Stimulated activated naive CD8-positive, alpha-beta T cell treated with anti-CD3 and anti-CD28 coated beads, Interleukin-15, Interleukin-2, amounts not matched to agents 100 ng/mL and 50 ng/mL, for 24 hours (primary cell): Measurements from ENCODE around the gene SLIT1.
A peak's percentile ranks its signal among the peaks of the same experiment; 100 is the strongest.

Source experiments
- H3K27ac Mint-ChIP-seq: one replicate; pipeline ENCODE4 v1.8.0; 2021; ENCODE audit warnings: mild to moderate bottlenecking, mixed read lengths
- H3K27me3 Mint-ChIP-seq: one replicate; pipeline ENCODE4 v1.8.0; 2021; ENCODE audit warnings: mixed read lengths
- H3K36me3 Mint-ChIP-seq: one replicate; pipeline ENCODE4 v1.8.0; 2021; ENCODE audit warnings: low read depth, mixed read lengths
- H3K4me1 Mint-ChIP-seq: one replicate; pipeline ENCODE4 v1.8.0; 2021; ENCODE audit warnings: low read depth, mixed read lengths
- H3K4me3 Mint-ChIP-seq: one replicate; pipeline ENCODE4 v1.8.0; 2021; ENCODE audit warnings: mild to moderate bottlenecking, mixed read lengths
- H3K9me3 Mint-ChIP-seq: one replicate; pipeline ENCODE4 v1.8.0; 2021; ENCODE audit warnings: mixed read lengths

The SLIT1 gene

DNA sequence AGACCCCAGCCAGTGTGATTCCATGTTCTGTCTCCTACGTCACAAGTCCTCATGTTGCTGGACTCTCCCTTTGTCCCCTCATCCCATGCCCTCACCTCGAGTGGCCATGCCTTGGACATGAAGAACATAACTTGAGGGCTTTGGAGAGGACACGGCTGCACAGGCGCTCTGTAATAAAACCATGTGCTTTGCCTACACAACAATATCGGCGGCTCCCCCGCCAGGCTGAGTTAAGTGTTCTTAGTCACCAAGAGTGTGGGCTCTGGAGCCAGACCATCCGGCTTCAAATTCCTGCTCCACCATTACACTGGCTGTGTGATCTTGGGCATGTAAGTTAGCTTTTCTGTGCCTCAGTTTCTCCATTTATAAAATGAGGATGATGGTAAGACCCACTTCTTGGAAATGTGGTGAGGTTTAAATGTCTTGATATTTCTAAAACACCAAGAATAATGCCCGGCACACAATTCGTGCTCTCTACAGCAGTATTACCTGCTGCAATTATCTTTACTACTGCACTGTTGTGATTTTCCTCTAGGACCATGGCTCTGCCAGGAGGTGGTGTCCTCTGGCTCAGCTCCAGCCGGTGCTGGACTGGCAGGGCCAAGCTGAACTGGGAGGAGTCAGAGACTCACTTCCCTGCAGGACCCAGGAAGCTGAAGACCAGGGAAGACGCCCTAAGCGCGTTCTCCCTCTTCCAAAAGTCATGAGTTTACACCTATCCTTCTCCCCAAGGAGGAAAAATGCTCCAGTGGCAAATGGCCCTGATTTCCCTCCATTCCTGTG is 15.7 kb downstream of the SLIT1 start:
- peaks cover 14% of the 10 kb centered on the region for H3K27me3 Mint-ChIP-seq
- no peaks in the 10 kb centered on the region for H3K36me3 Mint-ChIP-seq
- H3K4me1 Mint-ChIP-seq, result no peaks in the 10 kb centered on the region
- no peaks in the 10 kb centered on the region for H3K9me3 Mint-ChIP-seq
- no peak overlapping the region for H3K27ac Mint-ChIP-seq
- H3K4me3 Mint-ChIP-seq, result no peak overlapping the region

GRCh38 chr10:97169063-97169462 is 16.7 kb downstream of the SLIT1 start:
- Mint-ChIP-seq H3K27ac (no peak overlapping the region), H3K36me3 (no peaks in the 10 kb centered on the region), H3K4me3 (no peak overlapping the region), H3K27me3 (peaks cover 14% of the 10 kb centered on the region), H3K4me1 (no peaks in the 10 kb centered on the region), H3K9me3 (no peaks in the 10 kb centered on the region)

DNA sequence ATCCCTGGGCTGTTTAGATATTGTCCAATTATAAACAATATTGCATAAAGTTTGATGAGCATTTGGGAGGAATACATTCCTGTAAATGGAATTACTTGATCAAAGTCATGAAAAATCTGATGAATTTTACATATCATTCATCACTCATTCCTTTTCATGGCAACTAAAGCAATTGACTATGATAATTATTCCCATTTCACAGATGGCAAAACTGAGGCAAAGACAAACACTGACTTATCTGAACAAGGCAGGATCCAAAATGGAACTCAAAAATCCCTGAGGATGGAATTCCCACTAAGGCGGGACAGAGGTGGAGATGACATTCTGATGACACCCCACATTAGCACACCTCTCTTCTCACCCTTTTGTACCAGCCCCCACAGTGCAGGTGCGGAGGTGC is 17.1 kb downstream of the SLIT1 start:
- no peaks in the 10 kb centered on the region for H3K36me3 Mint-ChIP-seq

DNA sequence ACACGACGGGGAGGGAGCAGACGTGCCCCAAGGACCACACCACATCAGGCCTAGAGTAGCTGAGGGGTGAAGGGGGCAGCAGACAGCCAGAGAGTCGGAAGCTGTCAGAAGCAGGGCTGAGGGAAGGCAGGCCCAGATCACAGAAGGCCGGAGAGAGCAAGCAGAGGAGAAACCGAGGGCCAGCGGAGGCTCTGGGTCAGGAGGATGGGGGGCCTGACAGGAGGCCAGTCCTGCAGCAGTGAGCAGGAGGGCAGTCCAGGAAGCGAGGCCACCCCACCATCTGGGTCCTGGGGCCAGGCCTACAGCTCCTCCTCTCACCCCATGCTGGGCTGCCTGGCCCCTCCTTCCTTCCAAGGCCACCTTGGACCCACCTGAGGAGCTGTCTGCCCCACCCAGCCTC is 20.3 kb downstream of the SLIT1 start:
- Mint-ChIP-seq H3K36me3 (no peaks in the 10 kb centered on the region), H3K27ac (no peak overlapping the region), H3K4me3 (no peak overlapping the region), H3K27me3 (peaks cover 4% of the 10 kb centered on the region), H3K4me1 (no peaks in the 10 kb centered on the region), H3K9me3 (no peaks in the 10 kb centered on the region)

More for the DNA sequence above, 17.1 kb downstream of the SLIT1 start:
- no peaks in the 10 kb centered on the region for H3K9me3 Mint-ChIP-seq
- H3K4me1 Mint-ChIP-seq, result no peaks in the 10 kb centered on the region
- peaks cover 14% of the 10 kb centered on the region for H3K27me3 Mint-ChIP-seq
- no peak overlapping the region for H3K27ac Mint-ChIP-seq
- no peak overlapping the region for H3K4me3 Mint-ChIP-seq

- Mint-ChIP-seq H3K9me3 (no peaks in the 10 kb centered on the region), H3K4me1 (no peaks in the 10 kb centered on the region), H3K27me3 (peaks cover 4% of the 10 kb centered on the region), H3K4me3 (no peak overlapping the region), H3K27ac (no peak overlapping the region), H3K36me3 (no peaks in the 10 kb centered on the region)
These were observed 21.8 kb downstream of the SLIT1 start for GRCh38 chr10:97163781-97164501.

DNA sequence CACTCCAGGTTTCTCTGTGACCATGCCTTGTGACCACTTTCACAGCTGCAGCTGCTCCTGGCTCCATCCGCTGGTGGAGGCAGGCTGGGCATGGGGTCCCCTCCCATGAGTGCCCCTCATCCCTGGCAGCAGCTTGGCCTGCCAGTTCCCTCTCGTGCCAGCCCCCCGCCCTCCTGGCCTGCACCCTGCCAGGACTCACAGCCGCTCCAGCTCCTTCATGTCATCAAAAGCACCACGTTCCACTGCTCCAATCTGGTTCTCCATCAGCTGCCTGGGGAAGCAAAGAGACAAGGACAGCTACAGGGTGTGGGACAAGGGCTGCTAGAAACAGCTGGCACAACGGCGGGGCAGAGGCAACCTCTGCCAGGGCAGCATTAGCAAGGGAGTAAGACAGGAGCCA is 22.6 kb downstream of the SLIT1 start:
- Mint-ChIP-seq H3K27me3 (no peaks in the 10 kb centered on the region), H3K4me1 (no peaks in the 10 kb centered on the region), H3K36me3 (no peaks in the 10 kb centered on the region), H3K27ac (no peak overlapping the region), H3K9me3 (no peaks in the 10 kb centered on the region), H3K4me3 (no peak overlapping the region)

GRCh38 chr10:97159646-97160305 is 26.0 kb downstream of the SLIT1 start:
- H3K9me3 Mint-ChIP-seq, result no peaks in the 10 kb centered on the region
- H3K27ac Mint-ChIP-seq, result no peak overlapping the region
- no peaks in the 10 kb centered on the region for H3K36me3 Mint-ChIP-seq
- H3K27me3 Mint-ChIP-seq, result no peaks in the 10 kb centered on the region
- no peak overlapping the region for H3K4me3 Mint-ChIP-seq
- H3K4me1 Mint-ChIP-seq, result no peaks in the 10 kb centered on the region

GRCh38 chr10:97157578-97158095 is 28.1 kb downstream of the SLIT1 start:
- Mint-ChIP-seq H3K9me3 (no peaks in the 10 kb centered on the region), H3K4me1 (no peaks in the 10 kb centered on the region), H3K4me3 (no peak overlapping the region), H3K27ac (peak overlapping the region; percentile 16), H3K27me3 (no peaks in the 10 kb centered on the region), H3K36me3 (no peaks in the 10 kb centered on the region)

GRCh38 chr10:97154781-97155180 is 31.0 kb downstream of the SLIT1 start:
- Mint-ChIP-seq H3K4me3 (no peak overlapping the region), H3K27ac (no peak overlapping the region), H3K4me1 (no peaks in the 10 kb centered on the region)

GRCh38 chr10:97154162-97154561 is 31.6 kb downstream of the SLIT1 start:
- Mint-ChIP-seq H3K9me3 (no peaks in the 10 kb centered on the region), H3K36me3 (no peaks in the 10 kb centered on the region), H3K27ac (no peak overlapping the region), H3K27me3 (peaks cover 3% of the 10 kb centered on the region), H3K4me3 (no peak overlapping the region), H3K4me1 (no peaks in the 10 kb centered on the region)

More at GRCh38 chr10:97154781-97155180, 31.0 kb downstream of the SLIT1 start:
- Mint-ChIP-seq H3K27me3 (peaks cover 2% of the 10 kb centered on the region), H3K36me3 (no peaks in the 10 kb centered on the region), H3K9me3 (no peaks in the 10 kb centered on the region)

- H3K36me3 Mint-ChIP-seq, result no peaks in the 10 kb centered on the region
- H3K27me3 Mint-ChIP-seq, result peaks cover 3% of the 10 kb centered on the region
- H3K4me3 Mint-ChIP-seq, result no peak overlapping the region
- H3K4me1 Mint-ChIP-seq, result no peaks in the 10 kb centered on the region
- H3K9me3 Mint-ChIP-seq, result no peaks in the 10 kb centered on the region
- H3K27ac Mint-ChIP-seq, result no peak overlapping the region
These were observed 32.4 kb downstream of the SLIT1 start for GRCh38 chr10:97153270-97153850.

- H3K4me1 Mint-ChIP-seq, result no peaks in the 10 kb centered on the region
- no peak overlapping the region for H3K4me3 Mint-ChIP-seq
- H3K9me3 Mint-ChIP-seq, result no peaks in the 10 kb centered on the region
- H3K36me3 Mint-ChIP-seq, result no peaks in the 10 kb centered on the region
- peaks cover 3% of the 10 kb centered on the region for H3K27me3 Mint-ChIP-seq
- no peak overlapping the region for H3K27ac Mint-ChIP-seq
These were observed 34.3 kb downstream of the SLIT1 start for GRCh38 chr10:97151307-97151914.

- H3K36me3 Mint-ChIP-seq, result no peaks in the 10 kb centered on the region
- H3K27ac Mint-ChIP-seq, result no peak overlapping the region
- peaks cover 8% of the 10 kb centered on the region for H3K27me3 Mint-ChIP-seq
- H3K9me3 Mint-ChIP-seq, result no peaks in the 10 kb centered on the region
- no peak overlapping the region for H3K4me3 Mint-ChIP-seq
- H3K4me1 Mint-ChIP-seq, result no peaks in the 10 kb centered on the region
These were observed 35.1 kb downstream of the SLIT1 start for GRCh38 chr10:97150616-97151015.

DNA sequence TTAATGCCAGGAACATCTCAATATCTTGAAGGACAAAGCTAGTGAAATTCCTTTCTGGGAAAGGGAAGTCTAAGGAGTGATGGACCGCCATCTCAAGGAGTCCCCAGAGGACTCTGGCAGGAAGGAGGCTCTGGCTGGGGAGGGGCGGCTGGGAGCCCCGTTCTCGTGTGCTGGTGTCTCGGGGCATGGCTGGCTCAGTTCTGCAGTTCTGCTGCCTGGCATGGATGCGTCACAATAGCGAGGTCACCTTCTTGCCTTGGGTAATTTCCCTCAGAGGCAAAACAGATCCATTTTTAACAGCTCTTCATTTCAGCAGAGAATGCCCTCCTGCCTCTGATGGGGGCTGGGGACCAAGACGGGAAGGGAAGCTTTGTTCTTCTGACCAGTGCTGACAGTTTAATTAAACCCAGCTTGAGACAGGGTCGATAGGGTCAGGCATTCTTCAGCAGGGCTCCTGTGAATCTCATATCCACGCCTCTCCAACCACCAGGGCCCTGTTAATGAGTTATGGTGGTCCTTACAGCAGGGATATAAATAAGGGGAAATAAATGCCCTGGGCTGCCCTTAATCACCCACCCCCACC is 35.7 kb downstream of the SLIT1 start:
- Mint-ChIP-seq H3K9me3 (no peaks in the 10 kb centered on the region), H3K4me3 (no peak overlapping the region), H3K4me1 (no peaks in the 10 kb centered on the region), H3K27me3 (peaks cover 10% of the 10 kb centered on the region), H3K27ac (no peak overlapping the region), H3K36me3 (no peaks in the 10 kb centered on the region)
